HG03108 (cell line): ENCODE results near the gene TPT1.
"Not testable (repeated sequence)": the region's sequence is repeated elsewhere in the genome, so short reads cannot be mapped to it uniquely, and the experiment has no call there.

Source experiments
- ATAC-seq: cut with Tn5 transposase; IDR thresholded peaks from one replicate; pipeline ENCODE4 v1.9.1; 2021; ENCODE audit warnings: moderate library complexity; ENCODE audit not compliant: unreplicated experiment

The TPT1 gene

GRCh38 chr13:45341034-45341798, at the start of gene TPT1:
TPT1 (minus strand) TSS chr13:45341183; CDS start chr13:45341069, 114 bp downstream.
- peak; percentile 86 for ATAC-seq

DNA sequence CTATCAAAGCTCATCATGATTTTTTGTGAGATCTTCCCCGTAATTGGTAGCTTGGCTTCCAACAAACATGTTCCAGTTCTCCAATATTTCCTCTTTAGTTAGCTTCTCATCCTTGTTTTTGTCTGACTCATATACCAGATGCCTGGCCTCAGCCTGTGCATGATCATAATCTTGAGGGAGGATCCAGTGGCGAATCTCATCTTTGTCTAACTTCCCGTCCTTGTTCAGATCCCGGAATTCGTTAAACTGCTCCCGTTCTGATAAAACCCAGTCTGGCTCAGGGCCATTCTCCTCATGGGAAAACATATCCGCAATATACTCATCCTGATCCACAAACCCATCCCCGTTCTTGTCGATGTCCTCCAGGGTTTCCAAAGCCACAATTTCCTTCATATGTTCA, 49.4 kb upstream of the TPT1 start:
- ATAC-seq, result not testable (repeated sequence)

GRCh38 chr13:45388664-45389063, 47.7 kb upstream of the TPT1 start:
- no peak for ATAC-seq

DNA sequence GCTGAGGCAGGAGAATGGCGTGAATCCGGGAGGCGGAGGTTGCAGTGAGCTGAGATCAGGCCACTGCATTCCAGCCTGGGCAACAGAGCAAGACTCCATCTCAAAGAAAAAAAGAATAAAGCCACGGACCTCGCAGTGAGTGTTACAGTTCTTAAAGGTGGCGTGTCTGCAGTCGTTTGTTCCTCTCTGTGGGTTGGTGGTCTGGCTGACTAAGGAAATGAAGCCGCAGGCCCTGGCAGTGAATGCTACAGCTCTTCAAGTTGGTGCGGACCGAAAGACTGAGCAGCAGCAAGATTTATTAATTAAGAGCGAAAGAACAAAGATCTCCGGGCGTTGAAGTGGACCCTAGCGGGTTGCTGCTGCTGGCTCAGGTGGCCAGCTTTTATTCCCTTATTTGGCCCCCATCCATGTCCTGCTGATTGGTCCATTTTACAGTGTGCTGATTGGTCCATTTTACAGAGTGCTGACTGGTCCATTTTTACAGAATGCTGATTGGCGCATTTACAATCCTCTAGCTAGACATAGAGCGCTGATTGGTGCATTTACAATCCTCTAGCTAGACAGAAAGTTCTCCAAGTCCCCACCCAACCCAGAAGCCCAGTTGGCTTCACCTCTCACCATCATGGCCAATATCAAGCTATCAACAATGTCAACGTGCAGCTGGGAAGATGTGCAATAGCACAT, 46.1 kb upstream of the TPT1 start:
- ATAC-seq, result not testable (repeated sequence)

- no peak for ATAC-seq
These were observed 45.0 kb upstream of the TPT1 start for GRCh38 chr13:45385907-45386553.

- no peak for ATAC-seq
These were observed 44.3 kb upstream of the TPT1 start for GRCh38 chr13:45385320-45385719.

- ATAC-seq, result no peak
These were observed 43.6 kb upstream of the TPT1 start for GRCh38 chr13:45384474-45385174.

DNA sequence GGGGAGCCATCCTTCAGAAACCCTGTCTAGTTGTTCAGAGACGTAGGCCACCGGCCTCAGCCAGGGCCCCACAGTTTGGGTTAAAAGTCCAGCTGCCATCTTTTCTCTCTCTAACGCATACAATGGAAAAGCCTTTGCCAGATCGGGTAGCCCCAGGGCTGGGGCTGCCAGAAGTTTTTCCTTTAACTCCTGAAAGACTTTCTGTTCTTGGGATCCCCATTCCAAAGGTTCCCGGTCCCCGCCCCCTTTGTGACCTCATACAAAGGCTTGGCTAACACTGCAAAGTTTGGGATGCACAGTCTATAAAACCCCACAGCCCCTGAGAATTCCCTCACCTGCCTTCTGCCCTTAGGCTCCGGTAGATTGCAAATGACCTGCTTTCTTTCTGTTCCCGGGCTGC, 41.8 kb upstream of the TPT1 start:
- ATAC-seq, result not testable (repeated sequence)

DNA sequence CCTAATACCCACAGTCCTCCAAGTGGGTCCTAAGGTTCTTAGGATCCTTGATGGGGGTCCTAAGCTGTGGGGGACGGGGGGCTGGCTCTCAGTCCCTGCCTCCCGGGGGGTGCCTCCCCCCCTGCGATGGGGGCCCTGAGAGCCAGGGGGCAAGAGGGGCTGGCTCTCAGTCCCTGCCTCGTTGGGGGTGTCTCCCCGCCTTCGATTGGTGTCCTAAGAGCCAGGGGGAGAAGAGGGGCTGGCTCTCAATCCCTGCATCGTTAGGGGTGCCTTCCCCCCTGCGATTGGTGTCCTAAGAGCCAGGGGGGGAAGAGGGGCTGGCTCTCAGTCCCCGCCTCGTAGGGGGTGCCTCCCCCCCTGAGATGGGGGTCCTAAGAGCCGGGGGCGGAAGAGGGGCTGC, 40.2 kb upstream of the TPT1 start:
- no peak for ATAC-seq

DNA sequence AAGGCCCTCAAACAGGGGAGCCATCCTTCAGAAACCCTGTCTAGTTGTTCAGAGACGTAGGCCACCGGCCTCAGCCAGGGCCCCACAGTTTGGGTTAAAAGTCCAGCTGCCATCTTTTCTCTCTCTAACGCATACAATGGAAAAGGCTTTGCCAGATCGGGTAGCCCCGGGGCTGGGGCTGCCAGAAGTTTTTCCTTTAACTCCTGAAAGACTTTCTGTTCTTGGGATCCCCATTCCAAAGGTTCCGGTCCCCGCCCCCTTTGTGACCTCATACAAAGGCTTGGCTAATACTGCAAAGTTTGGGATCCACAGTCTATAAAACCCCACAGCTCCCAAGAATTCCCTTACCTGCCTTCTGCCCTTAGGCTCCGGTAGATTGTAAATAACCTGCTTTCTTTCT, 39.7 kb upstream of the TPT1 start:
- not testable (repeated sequence) for ATAC-seq

GRCh38 chr13:45379516-45379915, 38.5 kb upstream of the TPT1 start:
- not testable (repeated sequence) for ATAC-seq

- not testable (repeated sequence) for ATAC-seq
These were observed 37.8 kb upstream of the TPT1 start for GRCh38 chr13:45378786-45379185.

DNA sequence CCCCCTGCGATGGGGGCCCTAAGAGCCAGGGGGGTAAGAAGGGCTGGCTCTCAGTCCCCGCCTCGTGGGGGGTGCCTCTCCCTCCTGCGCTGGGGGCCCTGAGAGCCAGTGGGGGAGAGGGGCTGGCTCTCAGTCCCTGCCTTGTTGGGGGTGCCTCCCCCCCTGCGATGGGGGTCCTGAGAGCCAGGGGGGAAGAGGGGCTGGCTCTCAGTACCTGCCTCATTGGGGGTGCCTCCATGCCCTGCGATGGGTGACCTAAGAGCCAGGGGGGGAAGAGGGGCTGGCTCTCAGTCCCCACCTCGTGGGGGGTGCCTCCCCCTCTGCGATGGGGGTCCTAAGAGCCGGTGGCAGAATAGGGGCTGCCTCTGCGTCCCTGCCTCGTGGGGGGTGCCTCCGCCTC, 36.3 kb upstream of the TPT1 start:
- ATAC-seq, result not testable (repeated sequence)

- not testable (repeated sequence) for ATAC-seq
These were observed 35.7 kb upstream of the TPT1 start for GRCh38 chr13:45376651-45377050.

- no peak for ATAC-seq
These were observed 33.9 kb upstream of the TPT1 start for GRCh38 chr13:45374917-45375316.

DNA sequence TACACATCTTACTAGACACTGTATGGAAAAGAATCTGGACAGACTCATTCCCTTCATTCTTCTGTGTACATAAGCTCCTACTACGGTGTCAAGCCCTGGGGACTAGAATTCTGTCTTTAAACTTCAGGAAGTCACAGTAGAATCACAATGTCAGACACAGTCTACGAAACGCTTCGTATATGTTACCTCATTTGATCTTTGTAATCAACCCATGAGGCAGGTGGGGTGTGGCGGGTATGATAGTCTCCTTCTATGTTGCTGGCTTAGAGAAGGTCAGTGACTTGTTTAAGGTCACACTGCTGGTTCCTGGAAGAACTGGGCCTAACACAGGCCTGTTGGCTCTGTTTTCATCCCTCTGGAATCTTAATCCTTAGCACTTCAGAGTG, 32.2 kb upstream of the TPT1 start:
- no peak for ATAC-seq

GRCh38 chr13:45372189-45373161, 31.5 kb upstream of the TPT1 start:
- ATAC-seq, result no peak

- no peak for ATAC-seq
These were observed 30.0 kb upstream of the TPT1 start for GRCh38 chr13:45370922-45371406.

DNA sequence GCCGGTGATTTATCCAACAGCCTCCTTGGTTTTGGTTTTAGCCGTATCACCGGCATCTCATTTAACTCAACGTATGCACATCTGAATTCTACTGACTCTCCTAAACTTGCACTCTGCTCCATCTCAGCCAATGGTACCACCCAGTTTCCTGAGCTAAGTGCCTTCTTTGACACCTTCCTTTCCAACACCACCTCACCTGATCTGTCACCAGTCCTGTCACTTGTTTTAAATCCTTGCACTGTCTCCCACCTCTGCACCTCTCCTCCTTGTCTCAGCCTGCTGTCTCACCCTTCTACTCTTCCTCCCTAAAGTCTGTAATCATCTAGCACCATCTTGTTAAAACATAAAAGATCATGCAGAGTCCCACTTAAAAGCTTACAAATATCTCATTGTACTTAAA, 28.1 kb upstream of the TPT1 start:
- no peak for ATAC-seq

DNA sequence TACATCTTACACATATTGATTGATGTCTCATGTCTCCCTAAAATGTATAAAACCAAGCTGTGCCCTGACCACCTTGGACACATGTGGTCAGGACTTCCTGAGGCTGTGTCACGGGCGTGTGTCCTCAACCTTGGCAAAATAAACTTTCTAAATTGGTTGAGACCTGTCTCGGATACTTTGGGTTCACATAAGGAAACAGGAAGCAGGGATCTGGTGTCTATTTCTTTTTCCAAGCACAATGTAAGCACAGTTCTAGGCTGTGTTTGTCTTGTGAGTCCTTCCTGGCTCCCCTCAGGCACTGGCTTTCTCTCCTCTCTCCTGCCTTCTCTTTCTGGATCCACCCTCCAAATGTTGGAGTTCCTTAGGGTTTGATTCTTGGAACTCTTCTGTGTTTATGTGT, 27.6 kb upstream of the TPT1 start:
- no peak for ATAC-seq
